ENCODE data around the gene SEC14L6. TPM values are rescaled to one million over a fixed set of nuclear protein-coding genes. Genes with fewer than 3 reads are reported as not detected.
A peak's percentile ranks its signal among the peaks of the same experiment; 100 is the strongest.
"Not testable (repeated sequence)": the region's sequence is repeated elsewhere in the genome, so short reads cannot be mapped to it uniquely, and the experiment has no call there.

The SEC14L6 gene
- polyA plus RNA-seq, 3 donors: not detected

DNA sequence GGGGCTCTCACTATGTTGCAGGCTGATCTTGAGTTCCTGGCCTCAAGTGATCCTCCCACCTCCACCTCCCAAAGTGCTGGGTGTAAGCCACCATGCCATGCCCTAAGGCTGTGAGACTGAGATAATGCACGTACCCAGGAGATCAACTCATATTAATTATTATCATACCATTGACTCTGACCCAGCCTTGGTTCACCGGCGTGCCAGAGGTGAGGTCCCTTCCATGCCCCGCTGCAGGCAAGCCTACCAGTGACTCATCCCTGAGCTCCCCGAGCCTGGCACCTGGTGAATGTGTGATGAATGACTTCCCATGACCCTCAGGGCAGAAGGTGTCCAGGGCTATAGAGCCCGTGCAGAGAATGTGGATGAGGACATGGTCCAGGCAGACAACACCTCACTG, 15.8 kb upstream of the SEC14L6 start:
- TF ChIP-seq, protein P1, sequence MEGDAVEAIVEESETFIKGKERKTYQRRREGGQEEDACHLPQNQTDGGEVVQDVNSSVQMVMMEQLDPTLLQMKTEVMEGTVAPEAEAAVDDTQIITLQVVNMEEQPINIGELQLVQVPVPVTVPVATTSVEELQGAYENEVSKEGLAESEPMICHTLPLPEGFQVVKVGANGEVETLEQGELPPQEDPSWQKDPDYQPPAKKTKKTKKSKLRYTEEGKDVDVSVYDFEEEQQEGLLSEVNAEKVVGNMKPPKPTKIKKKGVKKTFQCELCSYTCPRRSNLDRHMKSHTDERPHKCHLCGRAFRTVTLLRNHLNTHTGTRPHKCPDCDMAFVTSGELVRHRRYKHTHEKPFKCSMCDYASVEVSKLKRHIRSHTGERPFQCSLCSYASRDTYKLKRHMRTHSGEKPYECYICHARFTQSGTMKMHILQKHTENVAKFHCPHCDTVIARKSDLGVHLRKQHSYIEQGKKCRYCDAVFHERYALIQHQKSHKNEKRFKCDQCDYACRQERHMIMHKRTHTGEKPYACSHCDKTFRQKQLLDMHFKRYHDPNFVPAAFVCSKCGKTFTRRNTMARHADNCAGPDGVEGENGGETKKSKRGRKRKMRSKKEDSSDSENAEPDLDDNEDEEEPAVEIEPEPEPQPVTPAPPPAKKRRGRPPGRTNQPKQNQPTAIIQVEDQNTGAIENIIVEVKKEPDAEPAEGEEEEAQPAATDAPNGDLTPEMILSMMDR (IDR thresholded peaks at IDR 0.05): no peak
- Histone ChIP-seq H3K9ac (ENCODE audit: insufficient read depth, low read length, poor library complexity, severe bottlenecking) (no peak overlapping the region), H3K27ac (ENCODE audit: low read depth in 1 of 2, low read length in 2 of 2) (no peak overlapping the region), H3K4me2 (replicated peaks; ENCODE audit: extremely low read depth, low read length, poor library complexity, severe bottlenecking) (no peak overlapping the region), H3K79me2 (ENCODE audit: insufficient read depth, low read length) (no peaks in the 10 kb centered on the region), H2AFZ (ENCODE audit: insufficient read depth, low read depth, low read length, poor library complexity, severe bottlenecking) (no peak overlapping the region), H4K20me1 (ENCODE audit: insufficient read depth, low read length) (no peaks in the 10 kb centered on the region), H3K4me3 (replicated peaks in 1 of 3; ENCODE audit: low read depth in 2 of 3, low read length in 3 of 3) (no peak overlapping the region), H3K4me1 (ENCODE audit: control insufficient read depth in 1 of 2, insufficient read depth in 2 of 2, low read length in 2 of 2) (no peaks in the 10 kb centered on the region), H3K36me3 (replicated peaks in 1 of 2; ENCODE audit: control insufficient read depth in 1 of 2, insufficient read depth in 2 of 2, low read length in 2 of 2) (no peaks in the 10 kb centered on the region), H3K27me3 (ENCODE audit: control insufficient read depth in 2 of 2, insufficient read depth in 2 of 2, low read length in 2 of 2) (no peaks in the 10 kb centered on the region), H3K9me3 (replicated peaks in 1 of 2; ENCODE audit: control insufficient read depth in 1 of 2, insufficient read depth in 1 of 2, low read length in 2 of 2) (no peaks in the 10 kb centered on the region)
- peaks cover 0 to 5% (median 2%) of the 10 kb centered on the region in 3 donors for H3K27me3 Mint-ChIP-seq (ENCODE audit: low read depth in 3 of 3)
- H3K36me3 Mint-ChIP-seq: no peaks in the 10 kb centered on the region
- no peak overlapping the region for H3K4me3 Mint-ChIP-seq
- WGBS (ENCODE audit: insufficient coverage): 85% methylated on average over 3 of the region's 6 CpGs
- intact Hi-C loops (cut with micrococcal nuclease): loop anchor here in 1 of 2 donors (10.0 kb wide), 1 partner anchor 192 kb away; no protein-coding TSS in a partner anchor
- no peaks in the 10 kb centered on the region for H3K9me3 Mint-ChIP-seq
- no peak overlapping the region for H3K27ac Mint-ChIP-seq
- no peak for DNase-seq
- H3K4me1 Mint-ChIP-seq: no peaks in the 10 kb centered on the region

DNA sequence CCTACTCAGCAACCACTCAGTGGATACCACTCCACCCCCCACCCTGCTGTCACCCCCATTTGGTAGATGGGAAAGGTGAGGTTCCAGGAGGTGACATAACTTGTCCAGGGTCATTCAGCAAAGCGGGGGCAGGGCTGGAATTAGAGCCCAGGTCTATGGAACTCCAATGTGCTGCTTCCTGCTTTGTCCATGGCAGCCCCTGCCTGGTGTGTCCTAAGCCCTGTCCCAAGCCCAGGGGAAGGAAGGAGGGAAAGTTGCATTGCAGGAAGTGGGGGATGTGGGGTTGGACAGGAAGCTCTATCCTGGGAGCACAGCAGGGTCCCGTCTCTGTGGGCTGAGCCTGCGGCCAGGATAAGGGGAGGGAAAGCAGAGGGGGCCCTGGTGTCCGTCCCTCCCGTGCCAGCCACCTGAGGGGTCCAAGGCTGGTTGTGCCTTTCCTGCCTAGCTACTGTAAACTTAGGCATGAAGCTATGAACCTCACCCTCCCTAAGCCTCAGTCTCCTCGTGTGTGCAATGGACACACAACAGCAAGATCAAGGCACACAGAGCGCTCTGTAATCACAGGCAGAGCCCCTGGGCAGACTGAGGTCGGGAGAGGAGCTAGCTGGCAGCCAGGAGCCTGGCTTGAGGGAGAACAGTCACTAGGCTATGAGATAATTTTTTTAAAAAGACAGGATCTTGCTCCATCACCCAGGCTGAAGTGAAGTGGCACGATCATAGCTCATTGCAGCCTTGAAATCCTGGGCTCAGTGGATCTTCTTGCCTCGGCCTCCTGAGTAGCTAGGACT, 15.1 kb upstream of the SEC14L6 start:
- H3K36me3 ChIP-seq (replicated peaks in 1 of 2; ENCODE audit: control insufficient read depth in 1 of 2, insufficient read depth in 2 of 2, low read length in 2 of 2): no peaks in the 10 kb centered on the region
- no peaks in the 10 kb centered on the region for H3K79me2 ChIP-seq (ENCODE audit: insufficient read depth, low read length)
- no peak overlapping the region for H3K4me3 ChIP-seq (replicated peaks in 1 of 3; ENCODE audit: low read depth in 2 of 3, low read length in 3 of 3)
- peak overlapping the region in 1 of 7 donors; percentile 1 for H3K27ac Mint-ChIP-seq
- peaks cover 0 to 5% (median 0%) of the 10 kb centered on the region in 3 donors for H3K27me3 Mint-ChIP-seq (ENCODE audit: low read depth in 3 of 3)
- WGBS (ENCODE audit: insufficient coverage): 73% methylated on average over 9 of the region's 10 CpGs
- TF ChIP-seq, protein P1 (IDR thresholded peaks at IDR 0.05): no peak
- H3K27me3 ChIP-seq (ENCODE audit: control insufficient read depth in 2 of 2, insufficient read depth in 2 of 2, low read length in 2 of 2): no peaks in the 10 kb centered on the region
- intact Hi-C loops (cut with micrococcal nuclease): loop anchor here in 1 of 2 donors (10.0 kb wide), 1 partner anchor 193 kb away; no protein-coding TSS in a partner anchor
- H3K36me3 Mint-ChIP-seq: no peaks in the 10 kb centered on the region
- no peaks in the 10 kb centered on the region for H3K9me3 ChIP-seq (replicated peaks in 1 of 2; ENCODE audit: control insufficient read depth in 1 of 2, insufficient read depth in 1 of 2, low read length in 2 of 2)
- H4K20me1 ChIP-seq (ENCODE audit: insufficient read depth, low read length): no peaks in the 10 kb centered on the region
- no peak overlapping the region for H3K9ac ChIP-seq (ENCODE audit: insufficient read depth, low read length, poor library complexity, severe bottlenecking)
- H3K4me1 ChIP-seq (ENCODE audit: control insufficient read depth in 1 of 2, insufficient read depth in 2 of 2, low read length in 2 of 2): no peaks in the 10 kb centered on the region
- no peak for DNase-seq
- H3K9me3 Mint-ChIP-seq: no peaks in the 10 kb centered on the region
- no peak overlapping the region for H2AFZ ChIP-seq (ENCODE audit: insufficient read depth, low read depth, low read length, poor library complexity, severe bottlenecking)
- H3K4me2 ChIP-seq (replicated peaks; ENCODE audit: extremely low read depth, low read length, poor library complexity, severe bottlenecking): no peak overlapping the region
- no peak overlapping the region for H3K4me3 Mint-ChIP-seq
- no peak overlapping the region for H3K27ac ChIP-seq (ENCODE audit: low read depth in 1 of 2, low read length in 2 of 2)
- no peaks in the 10 kb centered on the region for H3K4me1 Mint-ChIP-seq

DNA sequence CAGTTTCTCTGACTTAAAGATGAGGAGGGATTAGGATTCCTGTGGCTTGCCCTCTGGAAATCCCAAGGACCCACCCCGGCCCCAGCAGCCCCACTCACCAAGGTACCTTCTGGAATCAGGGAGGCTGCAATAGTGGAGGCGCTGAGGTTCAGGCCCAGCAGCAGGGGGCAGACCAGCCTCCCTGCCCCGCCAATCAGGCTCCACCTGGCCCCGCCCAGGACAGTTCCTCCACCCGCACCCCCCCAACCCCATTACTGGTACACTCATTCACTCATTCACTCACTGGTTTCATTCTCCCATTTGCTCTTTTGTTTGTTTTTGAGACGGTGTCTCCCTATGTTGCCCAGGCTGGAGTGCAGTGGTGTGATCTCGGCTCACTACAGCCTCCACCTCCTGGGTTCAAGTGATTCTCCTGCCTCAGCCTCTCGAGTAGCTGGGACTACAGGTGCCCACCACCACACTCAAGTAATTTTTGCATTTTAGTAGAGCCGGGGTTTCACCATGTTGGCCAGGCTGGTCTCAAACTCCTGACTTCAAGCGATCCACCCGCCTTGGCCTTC, 14.2 kb upstream of the SEC14L6 start:
- not testable (repeated sequence) for H3K9me3 Mint-ChIP-seq; H3K4me3 Mint-ChIP-seq; H3K79me2 ChIP-seq (ENCODE audit: insufficient read depth, low read length); H4K20me1 ChIP-seq (ENCODE audit: insufficient read depth, low read length); H3K36me3 Mint-ChIP-seq; H3K9me3 ChIP-seq (replicated peaks in 1 of 2; ENCODE audit: control insufficient read depth in 1 of 2, insufficient read depth in 1 of 2, low read length in 2 of 2); H3K27me3 Mint-ChIP-seq (ENCODE audit: low read depth in 3 of 3); H2AFZ ChIP-seq (ENCODE audit: insufficient read depth, low read depth, low read length, poor library complexity, severe bottlenecking); H3K27ac ChIP-seq (ENCODE audit: low read depth in 1 of 2, low read length in 2 of 2); H3K27me3 ChIP-seq (ENCODE audit: control insufficient read depth in 2 of 2, insufficient read depth in 2 of 2, low read length in 2 of 2); H3K4me3 ChIP-seq (replicated peaks in 1 of 3; ENCODE audit: low read depth in 2 of 3, low read length in 3 of 3); H3K4me2 ChIP-seq (replicated peaks; ENCODE audit: extremely low read depth, low read length, poor library complexity, severe bottlenecking); H3K36me3 ChIP-seq (replicated peaks in 1 of 2; ENCODE audit: control insufficient read depth in 1 of 2, insufficient read depth in 2 of 2, low read length in 2 of 2); DNase-seq; H3K4me1 ChIP-seq (ENCODE audit: control insufficient read depth in 1 of 2, insufficient read depth in 2 of 2, low read length in 2 of 2); H3K4me1 Mint-ChIP-seq; H3K27ac Mint-ChIP-seq; H3K9ac ChIP-seq (ENCODE audit: insufficient read depth, low read length, poor library complexity, severe bottlenecking)
- intact Hi-C loops (cut with micrococcal nuclease): loop anchor here in 1 of 2 donors (10.0 kb wide), 1 partner anchor 194 kb away; no protein-coding TSS in a partner anchor
- 94% methylated on average over 10 of the region's 11 CpGs for WGBS (ENCODE audit: insufficient coverage)

Data from CD14-positive monocyte (primary cell).